Epidermal melanocyte (primary cell): ENCODE measurements around the gene ZNF507.
A peak's percentile ranks its signal among the peaks of the same experiment; 100 is the strongest.
"Not testable (repeated sequence)": the region's sequence is repeated elsewhere in the genome, so short reads cannot be mapped to it uniquely, and the experiment has no call there.

Experiments
- DNase-seq: peaks from one replicate; pipeline ENCODE4 v3.0.0; 2011; ENCODE audit warnings: low spot score; ENCODE audit not compliant: insufficient read length

ZNF507 gene

DNA sequence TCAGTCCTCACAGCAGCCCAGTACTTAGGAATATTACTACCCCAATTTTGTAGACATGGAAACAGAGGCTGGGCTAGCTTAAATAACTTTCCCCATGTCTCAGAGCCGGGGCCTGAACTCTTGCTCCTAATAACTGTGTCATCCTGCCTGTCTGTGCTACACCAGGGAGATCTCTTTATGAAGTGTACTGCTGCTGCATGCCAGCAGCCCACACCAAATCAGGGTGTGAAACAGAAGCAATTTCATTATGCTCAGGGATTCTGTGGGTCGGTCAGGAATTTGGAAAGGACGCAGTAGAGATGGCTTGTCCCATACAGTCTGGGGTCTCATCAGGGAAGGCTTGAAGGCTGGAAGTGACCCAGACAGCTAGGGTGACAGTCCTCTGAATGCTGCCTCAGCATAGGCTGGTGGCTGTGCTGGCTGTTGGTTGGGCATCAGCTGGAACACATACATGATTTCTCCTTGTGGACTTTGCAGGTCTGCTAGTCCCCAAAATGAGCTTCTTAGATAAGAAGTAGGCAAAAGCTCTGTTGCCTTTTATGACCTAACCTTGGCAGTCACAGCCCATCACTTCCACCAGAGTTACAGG lies 22.6 kb downstream of the ZNF507 start:
- DNase-seq = no peak

DNA sequence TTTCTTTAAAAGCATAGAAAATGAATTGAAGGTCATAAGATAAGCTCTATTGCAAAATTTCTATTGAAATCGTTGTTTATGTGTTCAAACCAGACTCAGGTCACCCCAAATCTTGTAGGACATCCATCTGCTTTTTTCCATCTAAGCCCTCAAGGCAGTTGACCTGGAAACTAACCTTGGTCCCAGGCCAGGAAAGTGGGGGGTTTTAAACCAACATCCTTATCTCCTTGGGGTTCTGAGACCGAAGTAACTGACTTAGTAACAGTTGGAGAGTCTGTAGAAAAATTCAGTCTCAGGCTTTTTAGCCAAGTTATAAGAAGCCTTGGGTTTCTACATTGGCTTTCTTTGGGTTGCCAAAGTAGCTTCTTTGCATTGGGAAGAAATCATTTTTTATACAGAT lies 23.4 kb downstream of the ZNF507 start:
- DNase-seq = no peak

- no peak for DNase-seq
Observed at GRCh38 chr19:32372726-32373517, 27.5 kb downstream of the ZNF507 start.

- DNase-seq = no peak
Observed at GRCh38 chr19:32373585-32374295, 28.3 kb downstream of the ZNF507 start.

- not testable (repeated sequence) for DNase-seq
Observed at GRCh38 chr19:32374362-32374761, 29.0 kb downstream of the ZNF507 start.

GRCh38 chr19:32377088-32377487 lies 31.7 kb downstream of the ZNF507 start:
- not testable (repeated sequence) for DNase-seq

- no peak for DNase-seq
Observed at GRCh38 chr19:32380269-32380668, 34.9 kb downstream of the ZNF507 start.

- peak; percentile 18 for DNase-seq
Observed at GRCh38 chr19:32387701-32388392, 42.4 kb downstream of the ZNF507 start.

DNA sequence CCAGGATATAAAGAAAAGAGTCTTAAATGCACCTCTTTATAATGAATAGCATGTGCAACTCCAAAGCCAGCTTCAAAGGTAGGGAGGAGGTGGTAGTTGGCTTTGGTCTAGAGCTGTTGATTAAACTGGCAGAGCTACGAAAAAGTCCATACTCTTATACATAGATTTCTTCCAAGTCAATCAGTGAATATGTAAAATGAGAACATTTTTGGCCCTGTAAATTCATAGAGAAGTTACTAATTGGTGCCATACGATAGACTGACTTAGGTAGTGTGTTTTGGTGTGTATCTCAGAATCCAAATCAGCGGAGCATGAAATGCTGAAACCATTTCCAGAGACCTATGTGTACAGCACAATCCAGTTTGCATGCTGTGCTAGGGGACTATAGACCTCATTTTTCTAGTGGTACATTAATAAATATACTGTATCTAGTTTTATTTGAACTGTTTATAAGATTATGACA lies 43.0 kb downstream of the ZNF507 start:
- DNase-seq = no peak

DNA sequence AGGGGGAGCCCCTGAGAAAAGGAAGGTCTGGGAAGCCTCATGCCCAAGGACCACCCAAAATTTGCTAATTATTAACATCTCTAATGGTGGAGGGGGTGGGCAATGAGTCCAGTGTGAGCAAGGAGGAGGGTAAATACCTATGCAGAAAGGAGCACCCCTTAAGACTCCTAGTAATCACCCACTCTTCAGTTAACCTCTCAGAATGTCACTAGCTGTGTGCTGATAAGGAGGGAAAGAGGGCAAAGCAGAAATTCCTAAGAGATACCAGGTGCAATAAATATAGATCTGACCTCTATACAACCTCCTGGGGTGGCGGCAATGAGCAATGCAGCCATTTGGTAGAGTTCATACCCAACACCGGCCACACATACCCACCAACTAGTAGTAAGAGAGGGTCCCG lies 47.5 kb downstream of the ZNF507 start:
- DNase-seq = no peak

DNA sequence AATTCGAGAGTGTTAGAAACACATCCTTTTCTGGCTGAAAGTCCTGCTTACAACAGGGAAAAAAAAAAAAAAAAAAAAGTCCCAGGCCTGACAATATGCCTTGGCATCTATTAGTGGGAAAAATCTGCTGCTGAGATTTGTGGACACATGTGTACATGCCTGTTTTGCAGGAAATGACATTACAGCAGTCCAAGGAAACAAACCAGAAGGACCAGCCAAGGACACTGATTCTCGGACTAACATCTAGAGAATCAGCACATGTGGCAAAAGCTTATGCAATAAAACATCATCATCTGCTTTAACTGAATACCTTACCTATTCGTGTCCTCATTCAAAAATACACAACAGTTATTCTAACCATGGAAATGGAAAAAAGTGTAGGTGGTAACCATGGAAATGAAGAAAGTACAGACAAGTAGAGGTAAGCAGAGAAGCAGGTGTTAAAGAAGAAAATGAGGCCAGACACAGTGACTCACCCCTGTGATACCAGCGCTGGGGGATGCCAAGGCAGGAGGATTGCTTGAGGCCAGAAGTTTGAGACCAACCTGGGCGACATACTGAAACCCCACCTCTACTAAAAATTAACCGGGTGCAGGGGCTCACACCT lies 50.7 kb downstream of the ZNF507 start:
- DNase-seq = no peak

GRCh38 chr19:32397671-32398101 lies 52.3 kb downstream of the ZNF507 start:
- no peak for DNase-seq

DNA sequence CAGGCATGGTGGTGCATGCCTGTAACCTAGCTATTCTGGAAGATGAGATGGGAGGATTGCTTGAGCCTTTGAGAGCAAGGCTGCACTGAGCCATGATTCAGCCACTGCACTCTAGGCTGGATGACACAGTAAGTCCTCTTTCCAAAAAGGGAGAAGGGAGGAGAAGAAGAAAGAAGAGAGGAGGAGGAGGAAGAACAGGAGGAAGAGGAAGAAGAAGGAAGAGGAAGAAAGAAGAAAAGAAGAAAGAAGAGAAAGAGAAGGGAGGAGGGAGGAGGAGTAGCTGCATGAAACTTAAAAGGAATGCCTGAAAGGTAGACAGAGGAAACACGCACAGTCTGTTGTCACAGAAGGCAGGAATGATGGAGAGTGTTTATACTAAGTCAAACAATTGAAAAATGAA lies 56.6 kb downstream of the ZNF507 start:
- DNase-seq = no peak

- DNase-seq = no peak
Observed at GRCh38 chr19:32403291-32403995, 58.0 kb downstream of the ZNF507 start.

GRCh38 chr19:32404213-32404932 lies 59.0 kb downstream of the ZNF507 start:
- no peak for DNase-seq

GRCh38 chr19:32404933-32405430 lies 59.6 kb downstream of the ZNF507 start:
- DNase-seq = no peak

DNA sequence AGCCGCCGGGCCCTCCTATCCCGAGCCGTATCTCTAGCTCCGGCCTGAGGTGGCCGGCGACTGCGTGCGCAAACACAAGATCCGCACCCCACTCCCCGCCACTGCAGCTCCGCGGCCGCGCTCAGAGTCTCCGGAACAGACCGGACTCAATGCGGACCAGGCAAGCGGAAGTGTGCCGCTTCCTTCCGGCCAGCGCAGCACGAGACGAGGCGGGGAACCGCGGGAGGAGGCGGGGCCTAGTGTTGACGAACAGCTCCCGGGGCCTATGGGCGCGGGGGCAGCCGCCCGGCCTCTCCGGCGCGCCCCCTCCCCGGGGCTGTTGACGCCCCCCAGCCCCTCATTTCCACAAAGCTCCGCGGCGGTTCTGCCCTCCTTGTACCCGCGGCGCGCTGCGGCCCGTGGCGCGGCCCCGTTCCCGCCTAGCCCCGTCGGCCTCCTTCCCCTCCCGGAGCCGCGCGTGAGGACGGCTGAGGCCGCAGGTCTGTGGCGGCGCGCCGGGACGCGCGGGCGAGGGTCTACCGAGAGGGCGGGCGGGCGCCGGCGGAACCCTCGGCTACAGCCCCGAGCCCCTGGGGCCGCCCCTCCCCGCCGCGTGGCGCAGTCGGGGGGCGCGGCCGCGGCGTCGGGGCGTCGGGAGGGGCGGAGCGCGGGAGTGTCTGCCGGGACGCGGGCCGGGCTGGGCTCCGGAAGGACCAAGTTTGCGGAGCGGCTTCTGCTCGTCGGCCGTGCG lies 60.2 kb downstream of the ZNF507 start, which contains the start of gene DPY19L3:
Gene DPY19L3 (plus strand): TSS at position 340 of the 730 bp plus-strand sequence. CDS start 2,484 bp downstream, outside the sequence.
- DNase-seq = peak; percentile 80

- DNase-seq = no peak
Observed at GRCh38 chr19:32406161-32407003, 61.0 kb downstream of the ZNF507 start.
